Muscle of leg (tissue), 16 donors: ENCODE measurements around the gene EVI5. TPM values are rescaled to one million over a fixed set of nuclear protein-coding genes. Genes with fewer than 3 reads are reported as not detected.

Experiments used
- DNase-seq: peaks from one replicate; pipeline ENCODE4 v3.0.0; 2013
- H3K27ac ChIP-seq: one replicate; pipeline ENCODE4 v1.5.1; 2013; ENCODE audit warnings: mild to moderate bottlenecking, low read length, control low read depth
- H3K27me3 ChIP-seq: one replicate; pipeline ENCODE4 v1.6.1; 2013; ENCODE audit warnings: low read length; ENCODE audit not compliant: control insufficient read depth, insufficient read depth
- H3K36me3 ChIP-seq: one replicate; pipeline ENCODE4 v1.6.1; 2013; ENCODE audit warnings: low read length; ENCODE audit not compliant: control insufficient read depth, insufficient read depth
- H3K4me1 ChIP-seq: one replicate; pipeline ENCODE4 v1.6.1; 2013; ENCODE audit warnings: low read length; ENCODE audit not compliant: control insufficient read depth, insufficient read depth
- H3K4me3 ChIP-seq: one replicate; pipeline ENCODE4 v1.5.1; 2013; ENCODE audit warnings: low read length, control low read depth
- H3K9me3 ChIP-seq: replicated peaks from 2 replicates; pipeline ENCODE4 v1.6.1; 2013; ENCODE audit warnings: low read depth, low read length; ENCODE audit not compliant: control insufficient read depth
- WGBS: methylation state at CpG from one replicate; pipeline ENCODE4 v1.1.5; 2013; ENCODE audit warnings: missing lambda C conversion rate; ENCODE audit not compliant: insufficient coverage; 5-methylcytosine and 5-hydroxymethylcytosine counted together
- long read RNA-seq, 11 donors: transcript quantifications; one replicate each; lab custom pipeline, GENCODE V29; 2026
- polyA plus RNA-seq, 8 donors: library from polyadenylated mRNA; unstranded; fragments of 120-200 nt; gene quantifications; one replicate each; pipeline versions ENCODE4 v1.2.1 to v1.2.3, GENCODE V29; 2013; ENCODE audit warnings: inconsistent platforms in 1 of 8, low replicate concordance in 1 of 8; ENCODE audit not compliant: insufficient read length in 8 of 8, insufficient read depth in 1 of 8
- total RNA-seq: library from RNA; stranded (reverse); fragments of 120-200 nt; gene quantifications from one replicate; pipeline ENCODE4 v1.2.4, GENCODE V29; 2013

Gene EVI5
- 31.7 TPM for total RNA-seq
- polyA plus RNA-seq: 10 to 100 TPM in 7 of 8 donors, 1 to 10 TPM in 1; 9.3 to 18.4 (median 13.2) TPM
- long read RNA-seq, donor 1: 0 reads
- long read RNA-seq, donor 2: 0 reads
- long read RNA-seq, donor 3: 0 reads
- long read RNA-seq, donor 4: 0 reads
- long read RNA-seq, donor 5, partial matches to known transcripts: 9,762 of 10,063 reads
- long read RNA-seq, donor 5, other reads (novel, unspliced or antisense): 301 of 10,063 reads
- long read RNA-seq, donor 6: 0 reads
- long read RNA-seq, donor 7, partial matches to known transcripts: 3,438 of 6,423 reads
- long read RNA-seq, donor 7, other reads (novel, unspliced or antisense): 2,985 of 6,423 reads
- long read RNA-seq, donor 8: 0 reads
- long read RNA-seq, donor 9: 0 reads
- long read RNA-seq, donor 10: 0 reads
- long read RNA-seq, donor 11: 0 reads

- Histone ChIP-seq H3K9me3 (no peaks in the 10 kb centered on the region), H3K4me1 (peaks cover 10% of the 10 kb centered on the region), H3K4me3 (peak within 1 kb of the TSS; percentile 57), H3K27me3 (no peaks in the 10 kb centered on the region), H3K36me3 (no peaks in the 10 kb centered on the region), H3K27ac (peak within 1 kb of the TSS; percentile 98)
- peak; percentile 99 for DNase-seq
- under 1% methylated on average over 89 of the region's 94 CpGs for WGBS
These were observed at the start of gene EVI5 for GRCh38 chr1:92784639-92785500. Gene EVI5, minus strand, starts transcription at chr1:92785108. Its CDS starts 48,562 bp downstream, at chr1:92736546.

DNA sequence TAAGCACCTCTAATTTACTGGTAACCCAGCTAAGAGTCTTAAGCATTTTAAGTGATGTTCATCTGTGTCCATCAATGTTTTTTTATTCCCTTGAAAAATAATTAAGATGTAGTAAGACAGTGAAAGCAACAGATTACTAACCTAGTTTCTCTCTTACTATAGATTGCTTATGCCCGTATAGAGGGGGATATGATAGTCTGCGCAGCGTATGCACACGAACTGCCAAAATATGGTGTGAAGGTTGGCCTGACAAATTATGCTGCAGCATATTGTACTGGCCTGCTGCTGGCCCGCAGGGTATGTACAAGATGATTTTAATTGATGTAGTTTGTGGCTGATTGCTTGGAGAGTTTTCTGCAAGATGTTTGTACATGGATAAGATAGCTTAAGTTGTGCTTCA is 49.7 kb upstream of the EVI5 start:
- no peak overlapping the region for H3K27ac ChIP-seq
- no peaks in the 10 kb centered on the region for H3K27me3 ChIP-seq
- H3K4me3 ChIP-seq: no peak overlapping the region
- H3K4me1 ChIP-seq: peaks cover 7% of the 10 kb centered on the region
- DNase-seq: no peak
- H3K9me3 ChIP-seq: no peaks in the 10 kb centered on the region
- 86% methylated on average over 5 of the region's 5 CpGs for WGBS
- peaks cover 39% of the 10 kb centered on the region for H3K36me3 ChIP-seq

- peaks cover 33% of the 10 kb centered on the region for H3K36me3 ChIP-seq
- DNase-seq: no peak
- peaks cover 7% of the 10 kb centered on the region for H3K4me1 ChIP-seq
- H3K27ac ChIP-seq: no peak overlapping the region
- H3K9me3 ChIP-seq: no peaks in the 10 kb centered on the region
- H3K4me3 ChIP-seq: no peak overlapping the region
- WGBS: 79% methylated on average over 3 of the region's 5 CpGs
- no peaks in the 10 kb centered on the region for H3K27me3 ChIP-seq
These were observed 48.9 kb upstream of the EVI5 start for GRCh38 chr1:92833840-92834239.

GRCh38 chr1:92832537-92833114 is 47.7 kb upstream of the EVI5 start:
- H3K27ac ChIP-seq: peak overlapping the region; percentile 90
- DNase-seq: peak; percentile 48
- H3K36me3 ChIP-seq: peaks cover 25% of the 10 kb centered on the region
- under 1% methylated on average over 16 of the region's 19 CpGs for WGBS
- peak overlapping the region; percentile 99 for H3K4me3 ChIP-seq
- H3K9me3 ChIP-seq: no peaks in the 10 kb centered on the region
- no peaks in the 10 kb centered on the region for H3K27me3 ChIP-seq
- H3K4me1 ChIP-seq: peaks cover 7% of the 10 kb centered on the region

GRCh38 chr1:92831762-92832536 is 47.0 kb upstream of the EVI5 start, which contains the start of gene RPL5:
Gene RPL5, plus strand, starts transcription at chr1:92832040. Its CDS starts 75 bp downstream, at chr1:92832115.
- under 1% methylated on average over 49 of the region's 57 CpGs for WGBS
- Histone ChIP-seq H3K27ac (peak within 1 kb of the TSS; percentile 90), H3K4me3 (peak within 1 kb of the TSS; percentile 99), H3K27me3 (no peaks in the 10 kb centered on the region), H3K4me1 (peaks cover 7% of the 10 kb centered on the region), H3K9me3 (no peaks in the 10 kb centered on the region), H3K36me3 (peaks cover 22% of the 10 kb centered on the region)
- peak; percentile 99 for DNase-seq

GRCh38 chr1:92831368-92831761 is 46.5 kb upstream of the EVI5 start:
- Histone ChIP-seq H3K27ac (no peak overlapping the region), H3K4me1 (peaks cover 7% of the 10 kb centered on the region), H3K9me3 (no peaks in the 10 kb centered on the region), H3K4me3 (no peak overlapping the region), H3K36me3 (peaks cover 20% of the 10 kb centered on the region), H3K27me3 (no peaks in the 10 kb centered on the region)
- 67% methylated on average over 3 of the region's 4 CpGs for WGBS
- DNase-seq: peak; percentile 4

DNA sequence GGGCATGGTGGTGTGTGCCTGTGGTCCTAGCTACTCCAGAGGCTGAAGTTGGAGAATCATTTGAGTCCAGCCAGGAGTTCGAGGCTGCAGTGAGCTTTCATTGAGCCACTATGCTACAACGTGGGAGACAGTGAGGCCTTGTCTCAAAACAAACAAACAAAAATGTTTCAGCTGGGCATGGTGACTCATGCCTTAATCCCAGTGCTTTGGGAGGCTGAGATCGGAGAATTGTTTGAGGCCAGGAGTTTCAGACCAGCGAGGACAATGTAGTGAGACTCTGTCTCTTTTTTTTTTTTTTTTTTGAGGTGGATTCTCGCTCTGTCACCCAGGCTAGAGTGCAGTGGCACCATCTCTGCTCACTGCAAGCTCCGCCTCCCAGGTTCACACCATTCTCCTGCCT is 41.9 kb upstream of the EVI5 start:
- Histone ChIP-seq H3K27me3 (no peaks in the 10 kb centered on the region), H3K4me1 (peaks cover 3% of the 10 kb centered on the region), H3K9me3 (no peaks in the 10 kb centered on the region), H3K4me3 (no peak overlapping the region), H3K36me3 (no peaks in the 10 kb centered on the region), H3K27ac (no peak overlapping the region)
- WGBS: no CpG with 5 or more reads among the region's 6 CpGs
- DNase-seq: no peak

DNA sequence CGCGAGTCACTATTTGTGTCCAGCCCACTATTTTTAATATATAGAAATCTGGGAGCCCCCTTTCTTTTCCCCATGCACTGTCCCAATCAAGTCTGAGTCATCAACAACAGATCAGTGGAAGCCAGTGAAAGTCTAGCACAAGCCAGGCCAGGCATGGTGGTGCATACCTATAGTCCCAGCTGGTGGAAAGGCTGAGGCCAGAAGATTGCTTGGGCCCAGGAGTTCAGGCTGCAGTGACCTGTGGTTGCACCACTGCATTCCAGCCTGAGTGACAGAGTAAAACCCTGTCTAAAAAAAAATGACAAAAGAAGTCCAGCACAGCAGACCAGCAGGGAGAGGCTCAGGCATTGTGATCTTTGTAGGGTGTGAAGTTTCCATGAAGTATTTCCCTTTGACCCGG is 38.0 kb upstream of the EVI5 start:
- no peak overlapping the region for H3K27ac ChIP-seq
- H3K4me3 ChIP-seq: no peak overlapping the region
- no peaks in the 10 kb centered on the region for H3K4me1 ChIP-seq
- no peaks in the 10 kb centered on the region for H3K9me3 ChIP-seq
- no peaks in the 10 kb centered on the region for H3K36me3 ChIP-seq
- peak; percentile 23 for DNase-seq
- no CpG with 5 or more reads among the region's 3 CpGs for WGBS
- H3K27me3 ChIP-seq: no peaks in the 10 kb centered on the region

DNA sequence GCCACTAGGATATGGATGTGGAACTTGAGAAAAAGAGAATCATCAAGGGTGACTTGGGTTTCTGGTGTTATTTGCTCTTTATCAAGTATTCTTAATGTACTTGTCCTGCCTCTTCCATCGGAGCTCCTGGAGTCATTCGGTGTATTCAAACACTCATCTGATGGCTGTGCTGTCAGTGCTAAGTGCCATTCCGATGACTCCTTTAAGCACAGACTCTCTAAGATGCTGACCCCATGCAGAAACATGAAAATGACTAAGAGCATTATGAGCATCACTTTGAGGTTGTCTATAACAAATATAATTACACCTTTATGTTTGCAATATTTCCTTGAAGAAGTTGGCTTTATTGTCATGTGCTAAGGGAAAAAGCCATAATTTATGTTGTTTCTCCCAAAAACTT is 35.6 kb upstream of the EVI5 start:
- no CpG with 5 or more reads among the region's 3 CpGs for WGBS
- Histone ChIP-seq H3K27ac (no peak overlapping the region), H3K4me3 (no peak overlapping the region), H3K4me1 (no peaks in the 10 kb centered on the region), H3K27me3 (no peaks in the 10 kb centered on the region), H3K36me3 (no peaks in the 10 kb centered on the region), H3K9me3 (no peaks in the 10 kb centered on the region)
- DNase-seq: no peak
